K562 (cell line): Measurements from ENCODE around the gene PTPN9. TPM values are rescaled to one million over a fixed set of nuclear protein-coding genes. Genes with fewer than 3 reads are reported as not detected.

Experiments used
- ATAC-seq: fragments of 200-7000 bp; cut with Tn5 transposase; 3 replicates; pipeline ENCODE4 v1.9.1; 2020; ENCODE audit warnings: moderate library complexity
- BruUV-seq: library from RNA; stranded (reverse); fragments of 400-500 nt; replicated peaks from 2 replicates; lab custom pipeline; 2021; lab: Mats Ljungman, UMichigan
- CTCF ChIA-PET: fragments of 300-600 bp; formaldehyde crosslinking; extraction: SDS; loops from one replicate; lab custom pipeline; 2021; ENCODE audit warnings: low intra/inter-chr PET ratio; lab: Yijun Ruan, JAX
- POLR2A ChIA-PET: fragments of 300-600, 350-650 bp; sonication (Branson Sonifier 250); formaldehyde crosslinking; extraction: SDS; loops from one replicate; lab custom pipeline; 2021; ENCODE audit warnings: antibody characterized with exemption, inconsistent platforms; lab: Yijun Ruan, JAX
- DNase-seq, 4 experiments: peaks; one replicate each; pipeline versions ENCODE4 v3.0.0 to v3.0.0-alpha.2; 2011 to 2018; ENCODE audit warnings: low spot score in 3 of 4, mixed read lengths in 3 of 4; ENCODE audit errors: extremely low read depth in 1 of 4
- FAIRE-seq: peaks from 2 replicates; lab custom pipeline; 2011; peaks lifted over from hg19 to GRCh38; lab: Jason Lieb, UNC
- H2AFZ ChIP-seq: 2 replicates; pipeline ENCODE4 v1.6.0; 2011; ENCODE audit warnings: low read depth, low read length, control low read depth, inconsistent platforms
- H3K27ac ChIP-seq: fragments of 200-600 bp; 3 replicates; pipeline ENCODE4 v1.8.0; 2011; ENCODE audit warnings: low read depth, mild to moderate bottlenecking, control low read depth, inconsistent platforms, low read length, moderate library complexity, mixed read lengths; ENCODE audit errors: extremely low read depth
- H3K27me3 ChIP-seq, 2 experiments: fragments of 300-600 bp in 1 of 2; 2 replicates in 1 of 2; 3 replicates in 1 of 2; pipeline versions ENCODE4 v1.6.0 to v1.8.0; 2011; ENCODE audit warnings: inconsistent platforms in 2 of 2, low read length in 2 of 2, mild to moderate bottlenecking in 1 of 2, mixed read lengths in 1 of 2, moderate library complexity in 1 of 2; ENCODE audit not compliant: control insufficient read depth in 2 of 2, insufficient read depth in 2 of 2
- H3K36me3 ChIP-seq: fragments of 300-600 bp; 3 replicates; pipeline ENCODE4 v1.8.0; 2011; ENCODE audit warnings: mild to moderate bottlenecking, low read length, inconsistent platforms; ENCODE audit not compliant: control insufficient read depth, insufficient read depth
- H3K4me1 ChIP-seq, 2 experiments: fragments of 200-600 bp in 1 of 2; replicated peaks in 1 of 2; 2 replicates in 1 of 2; 3 replicates in 1 of 2; pipeline versions ENCODE4 v1.5.1 to v1.8.0; 2011; ENCODE audit warnings: inconsistent platforms in 2 of 2, low read length in 2 of 2, mild to moderate bottlenecking in 1 of 2, mixed read lengths in 1 of 2, moderate library complexity in 1 of 2; ENCODE audit not compliant: control insufficient read depth in 2 of 2, insufficient read depth in 2 of 2
- H3K4me2 ChIP-seq: 2 replicates; pipeline ENCODE4 v1.6.1; 2011; ENCODE audit warnings: low read length, control low read depth, inconsistent platforms, mixed read lengths; ENCODE audit not compliant: insufficient read depth
- H3K4me3 ChIP-seq: fragments of 200-600 bp; sonication (generic), shearing (Covaris generic); 2 replicates; pipeline ENCODE4 v1.5.1; 2016; ENCODE audit warnings: control low read depth, inconsistent platforms
- H3K79me2 ChIP-seq: fragments of 200-600 bp; 3 replicates; pipeline ENCODE4 v1.8.0; 2011; ENCODE audit warnings: low read length, inconsistent platforms; ENCODE audit not compliant: control insufficient read depth, insufficient read depth
- H3K9ac ChIP-seq, 2 experiments: 2 replicates each; pipeline versions ENCODE4 v1.6.0 to v1.6.1; 2011; ENCODE audit warnings: low read depth in 2 of 2, low read length in 2 of 2, control low read depth in 1 of 2, inconsistent platforms in 1 of 2, mild to moderate bottlenecking in 1 of 2, mixed read lengths in 1 of 2; ENCODE audit not compliant: insufficient read depth in 1 of 2
- H3K9me1 ChIP-seq: one replicate; pipeline ENCODE4 v1.6.0; 2011; ENCODE audit warnings: inconsistent platforms, mild to moderate bottlenecking, low read length, moderate library complexity; ENCODE audit not compliant: control insufficient read depth, insufficient read depth
- H3K9me3 ChIP-seq: replicated peaks from 2 replicates; pipeline ENCODE4 v1.5.1; 2011; ENCODE audit warnings: low read depth, low read length, inconsistent platforms; ENCODE audit not compliant: control insufficient read depth, insufficient read depth
- H4K20me1 ChIP-seq: replicated peaks from 2 replicates; pipeline ENCODE4 v1.6.1; 2011; ENCODE audit warnings: low read length, inconsistent platforms, mixed read lengths; ENCODE audit not compliant: control insufficient read depth, insufficient read depth
- CEBPG ChIP-seq, 3 experiments: fragments of 200-800 bp in 1 of 3; sonication (Bioruptor generic) in 1 of 3; sonication (generic) in 1 of 3; formaldehyde crosslinking in 1 of 3; IDR thresholded peaks in 2 of 3; conservative IDR thresholded peaks in 1 of 3; 2 replicates each; pipeline versions ENCODE4 v1.6.1 to v1.8.0; 2016 to 2022; ENCODE audit warnings: missing compliant biosample characterization in 2 of 3, missing genetic modification characterization in 2 of 3, mild to moderate bottlenecking in 1 of 3, missing genetic modification reagents in 1 of 3
- PTBP1 ChIP-seq: fragments of 200-400 bp; formaldehyde crosslinking; IDR thresholded peaks from 2 replicates; pipeline ENCODE4 v1.6.1; 2017; ENCODE audit warnings: low read depth, low read length
- ZBTB8A ChIP-seq: fragments of 450-650 bp; IDR thresholded peaks from 2 replicates; pipeline ENCODE4 v1.6.1; 2018; ENCODE audit warnings: mild to moderate bottlenecking, moderate library complexity; ENCODE audit not compliant: partially characterized antibody
- ZNF197 ChIP-seq: fragments of 200-800 bp; sonication (Bioruptor generic); IDR thresholded peaks from 2 replicates; pipeline ENCODE4 v1.6.1; 2016; ENCODE audit warnings: low read depth, missing genetic modification characterization, missing compliant biosample characterization
- ZNF444 ChIP-seq: fragments of 250-450 bp; sonication (Bioruptor Pico); IDR thresholded peaks from 2 replicates; pipeline ENCODE4 v1.4.0; 2020; ENCODE audit warnings: mild to moderate bottlenecking, moderate library complexity
- WGBS: fragments of 100-300 bp; shearing (Covaris generic); methylation state at CpG from one replicate; pipeline ENCODE4 v1.1.6; 2016; ENCODE audit warnings: low coverage, mixed read lengths; ENCODE audit not compliant: insufficient coverage; ENCODE audit errors: missing lambda C conversion rate; 5-methylcytosine and 5-hydroxymethylcytosine counted together
- in situ Hi-C: fragments of 300-500 bp; cut with MboI; formaldehyde crosslinking; loops from 4 replicates; pipeline ENCODE4 v1.15.0; 2018; ENCODE audit warnings: inconsistent platforms, mixed read lengths
- intact Hi-C: fragments of 100-400 bp; cut with micrococcal nuclease; formaldehyde crosslinking; loops from 2 replicates; pipeline ENCODE4 v1.14.2; 2022
- polyA plus RNA-seq, 8 experiments: library from polyadenylated mRNA; depleted of rRNA in 4 of 8; stranded (reverse) in 5 of 8; unstranded in 3 of 8; fragments of >200 nt; fragmentation: Nextera tagmentation in 2 of 8; fragmentation: Illumina TruSeq in 1 of 8; extraction: Ambion mirVana in 2 of 8; extraction: Trizol in 1 of 8; gene quantifications; 2 replicates each; pipeline versions ENCODE4 v1.2.1 to v1.2.3, GENCODE V29; 2011 to 2014; ENCODE audit warnings: inconsistent platforms in 1 of 8, missing spikeins in 1 of 8
- total RNA-seq, 7 experiments: library from RNA; depleted of rRNA in 6 of 7; stranded (reverse); fragments of >200 nt in 6 of 7; fragmentation: Illumina TruSeq in 2 of 7; extraction: Trizol in 2 of 7; gene quantifications; 2 replicates each; pipeline versions ENCODE4 v1.2.1 to v1.2.3, GENCODE V29; 2011 to 2021; ENCODE audit warnings: low replicate concordance in 1 of 7
- TF ChIP-seq, protein P1 (sequence below): fragments of 250-450 bp; sonication (Bioruptor Pico); IDR thresholded peaks from 2 replicates; pipeline ENCODE4 v1.8.0; 2021; ENCODE audit warnings: borderline replicate concordance, mild to moderate bottlenecking, moderate library complexity; ENCODE audit not compliant: poor library complexity, severe bottlenecking
- TF ChIP-seq, protein P2 (sequence below): sonication (generic); formaldehyde crosslinking; IDR thresholded peaks from 2 replicates; pipeline ENCODE4 v1.8.0; 2022; ENCODE audit warnings: mild to moderate bottlenecking, missing genetic modification reagents
- TF ChIP-seq, protein P3 (sequence below): sonication (generic); IDR thresholded peaks from 2 replicates; pipeline ENCODE4 v1.6.1; 2016
- TF ChIP-seq, protein P4 (sequence below), 2 experiments: fragments of 450-650 bp in 1 of 2; sonication (generic) in 1 of 2; formaldehyde crosslinking in 1 of 2; IDR thresholded peaks in 1 of 2; conservative IDR thresholded peaks in 1 of 2; 2 replicates each; pipeline versions ENCODE4 v1.6.1 to v1.8.1; 2016 to 2023; ENCODE audit warnings: mild to moderate bottlenecking in 2 of 2, moderate library complexity in 2 of 2, inconsistent platforms in 1 of 2, missing genetic modification reagents in 1 of 2
- TF ChIP-seq, protein P5 (sequence below), 2 experiments: fragments of 450-650 bp in 1 of 2; sonication (generic) in 1 of 2; formaldehyde crosslinking; conservative IDR thresholded peaks; 2 replicates each; pipeline versions ENCODE4 v1.4.0 to v1.8.1; 2020 to 2022; ENCODE audit warnings: mild to moderate bottlenecking in 1 of 2, missing genetic modification reagents in 1 of 2

Gene PTPN9
- total and polyA plus RNA-seq, 9 of the 15 experiments (the other 6 are each of a cell fraction or from before 2014, with no cell fraction given), result 5.0 to 24.0 (median 14.2) TPM

DNA sequence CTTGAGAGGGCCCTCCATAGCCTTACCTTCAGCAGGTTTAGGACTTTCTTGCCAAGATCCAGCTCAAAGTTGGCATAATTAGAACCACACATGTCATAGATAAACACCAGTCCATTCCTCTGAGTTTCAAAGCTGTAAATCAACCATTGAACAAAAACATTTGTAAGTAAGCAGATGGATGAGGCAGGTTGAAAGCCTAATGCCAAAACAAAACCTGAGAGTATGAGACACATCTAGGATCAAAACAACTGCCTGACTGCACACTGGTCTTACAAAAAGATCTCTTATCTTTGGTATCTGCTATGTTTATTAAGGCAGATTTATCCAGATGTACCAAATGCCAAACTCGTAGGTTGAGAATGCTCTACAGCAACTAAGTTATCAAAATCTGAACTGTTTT is 61.9 kb downstream of the PTPN9 start:
- POLR2A ChIA-PET, result no interaction called here
- Histone ChIP-seq H2AFZ (no peak overlapping the region), H3K79me2 (no peaks in the 10 kb centered on the region), H3K9me3 (no peaks in the 10 kb centered on the region), H3K4me3 (no peak overlapping the region), H3K9me1 (no peaks in the 10 kb centered on the region), H4K20me1 (no peaks in the 10 kb centered on the region), H3K9ac (no peak overlapping the region), H3K27me3 (no peaks in the 10 kb centered on the region), H3K4me1 (no peaks in the 10 kb centered on the region), H3K36me3 (peaks cover 42% of the 10 kb centered on the region; the same call in 1 of the 3 replicates), H3K27ac (no peak overlapping the region), H3K4me2 (no peak overlapping the region)
- 78% methylated on average over 1 of the region's 1 CpG for WGBS
- no peak for FAIRE-seq
- ATAC-seq, result no peak
- in situ Hi-C loops, result no loop called here
- TF ChIP-seq, protein P1, sequence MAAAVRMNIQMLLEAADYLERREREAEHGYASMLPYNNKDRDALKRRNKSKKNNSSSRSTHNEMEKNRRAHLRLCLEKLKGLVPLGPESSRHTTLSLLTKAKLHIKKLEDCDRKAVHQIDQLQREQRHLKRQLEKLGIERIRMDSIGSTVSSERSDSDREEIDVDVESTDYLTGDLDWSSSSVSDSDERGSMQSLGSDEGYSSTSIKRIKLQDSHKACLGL (CRISPR knock-in tag), result no peak
- TF ChIP-seq PTBP1, result no peak
- no peak for TF ChIP-seq ZBTB8A
- no peak for TF ChIP-seq CEBPG (CRISPR knock-in tag; IDR thresholded peaks at IDR 0.05)
- no peak for TF ChIP-seq CEBPG (tag; conservative IDR thresholded peaks at IDR 0.05 in 1 of 2, IDR thresholded peaks at IDR 0.05 in 1 of 2)
- no peak for TF ChIP-seq ZNF444 (CRISPR knock-in tag)
- TF ChIP-seq, protein P2, sequence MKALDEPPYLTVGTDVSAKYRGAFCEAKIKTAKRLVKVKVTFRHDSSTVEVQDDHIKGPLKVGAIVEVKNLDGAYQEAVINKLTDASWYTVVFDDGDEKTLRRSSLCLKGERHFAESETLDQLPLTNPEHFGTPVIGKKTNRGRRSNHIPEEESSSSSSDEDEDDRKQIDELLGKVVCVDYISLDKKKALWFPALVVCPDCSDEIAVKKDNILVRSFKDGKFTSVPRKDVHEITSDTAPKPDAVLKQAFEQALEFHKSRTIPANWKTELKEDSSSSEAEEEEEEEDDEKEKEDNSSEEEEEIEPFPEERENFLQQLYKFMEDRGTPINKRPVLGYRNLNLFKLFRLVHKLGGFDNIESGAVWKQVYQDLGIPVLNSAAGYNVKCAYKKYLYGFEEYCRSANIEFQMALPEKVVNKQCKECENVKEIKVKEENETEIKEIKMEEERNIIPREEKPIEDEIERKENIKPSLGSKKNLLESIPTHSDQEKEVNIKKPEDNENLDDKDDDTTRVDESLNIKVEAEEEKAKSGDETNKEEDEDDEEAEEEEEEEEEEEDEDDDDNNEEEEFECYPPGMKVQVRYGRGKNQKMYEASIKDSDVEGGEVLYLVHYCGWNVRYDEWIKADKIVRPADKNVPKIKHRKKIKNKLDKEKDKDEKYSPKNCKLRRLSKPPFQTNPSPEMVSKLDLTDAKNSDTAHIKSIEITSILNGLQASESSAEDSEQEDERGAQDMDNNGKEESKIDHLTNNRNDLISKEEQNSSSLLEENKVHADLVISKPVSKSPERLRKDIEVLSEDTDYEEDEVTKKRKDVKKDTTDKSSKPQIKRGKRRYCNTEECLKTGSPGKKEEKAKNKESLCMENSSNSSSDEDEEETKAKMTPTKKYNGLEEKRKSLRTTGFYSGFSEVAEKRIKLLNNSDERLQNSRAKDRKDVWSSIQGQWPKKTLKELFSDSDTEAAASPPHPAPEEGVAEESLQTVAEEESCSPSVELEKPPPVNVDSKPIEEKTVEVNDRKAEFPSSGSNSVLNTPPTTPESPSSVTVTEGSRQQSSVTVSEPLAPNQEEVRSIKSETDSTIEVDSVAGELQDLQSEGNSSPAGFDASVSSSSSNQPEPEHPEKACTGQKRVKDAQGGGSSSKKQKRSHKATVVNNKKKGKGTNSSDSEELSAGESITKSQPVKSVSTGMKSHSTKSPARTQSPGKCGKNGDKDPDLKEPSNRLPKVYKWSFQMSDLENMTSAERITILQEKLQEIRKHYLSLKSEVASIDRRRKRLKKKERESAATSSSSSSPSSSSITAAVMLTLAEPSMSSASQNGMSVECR (CRISPR knock-in tag), result no peak
- TF ChIP-seq, protein P3, sequence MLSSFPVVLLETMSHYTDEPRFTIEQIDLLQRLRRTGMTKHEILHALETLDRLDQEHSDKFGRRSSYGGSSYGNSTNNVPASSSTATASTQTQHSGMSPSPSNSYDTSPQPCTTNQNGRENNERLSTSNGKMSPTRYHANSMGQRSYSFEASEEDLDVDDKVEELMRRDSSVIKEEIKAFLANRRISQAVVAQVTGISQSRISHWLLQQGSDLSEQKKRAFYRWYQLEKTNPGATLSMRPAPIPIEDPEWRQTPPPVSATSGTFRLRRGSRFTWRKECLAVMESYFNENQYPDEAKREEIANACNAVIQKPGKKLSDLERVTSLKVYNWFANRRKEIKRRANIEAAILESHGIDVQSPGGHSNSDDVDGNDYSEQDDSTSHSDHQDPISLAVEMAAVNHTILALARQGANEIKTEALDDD, result no peak
- no peak for TF ChIP-seq ZNF197 (CRISPR knock-in tag)
- TF ChIP-seq, protein P4, sequence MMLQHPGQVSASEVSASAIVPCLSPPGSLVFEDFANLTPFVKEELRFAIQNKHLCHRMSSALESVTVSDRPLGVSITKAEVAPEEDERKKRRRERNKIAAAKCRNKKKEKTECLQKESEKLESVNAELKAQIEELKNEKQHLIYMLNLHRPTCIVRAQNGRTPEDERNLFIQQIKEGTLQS (IDR thresholded peaks at IDR 0.05), result no peak
- TF ChIP-seq, protein P4 (CRISPR knock-in tag; conservative IDR thresholded peaks at IDR 0.05), result no peak
- TF ChIP-seq, protein P5, sequence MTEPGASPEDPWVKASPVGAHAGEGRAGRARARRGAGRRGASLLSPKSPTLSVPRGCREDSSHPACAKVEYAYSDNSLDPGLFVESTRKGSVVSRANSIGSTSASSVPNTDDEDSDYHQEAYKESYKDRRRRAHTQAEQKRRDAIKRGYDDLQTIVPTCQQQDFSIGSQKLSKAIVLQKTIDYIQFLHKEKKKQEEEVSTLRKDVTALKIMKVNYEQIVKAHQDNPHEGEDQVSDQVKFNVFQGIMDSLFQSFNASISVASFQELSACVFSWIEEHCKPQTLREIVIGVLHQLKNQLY (CRISPR knock-in tag; conservative IDR thresholded peaks at IDR 0.05), result no peak
- no peak for DNase-seq
- CTCF ChIA-PET, result no interaction called here
- BruUV-seq, result no TSS peak
- intact Hi-C loops, result no loop called here
